Smooth muscle cell (in vitro differentiated cells): ENCODE results near the gene ADGRG6. TPM values are rescaled to one million over a fixed set of nuclear protein-coding genes. Genes with fewer than 3 reads are reported as not detected.
"Not testable (repeated sequence)": the region's sequence is repeated elsewhere in the genome, so short reads cannot be mapped to it uniquely, and the experiment has no call there.

Source experiments
- DNase-seq: peaks from one replicate; lab custom pipeline; 2025; ENCODE audit not compliant: unreplicated experiment; lab: John Stamatoyannopoulos, UW
- H2AFZ ChIP-seq: fragments of 200-600 bp; sonication (generic); 2 replicates; pipeline ENCODE4 v1.6.0; 2016; ENCODE audit warnings: antibody characterized with exemption, low read depth, mild to moderate bottlenecking
- H3F3A ChIP-seq: fragments of 200-600 bp; sonication (generic); 2 replicates; pipeline ENCODE4 v1.6.0; 2017; ENCODE audit warnings: antibody characterized with exemption, low read depth
- H3K27ac ChIP-seq: fragments of 200-600 bp; sonication (generic); 2 replicates; pipeline ENCODE4 v1.5.1; 2016; ENCODE audit warnings: low read depth, mild to moderate bottlenecking
- H3K27me3 ChIP-seq: fragments of 200-600 bp; sonication (generic); 2 replicates; pipeline ENCODE4 v1.6.1; 2016; ENCODE audit warnings: low read depth, mild to moderate bottlenecking
- H3K36me3 ChIP-seq: fragments of 200-600 bp; sonication (generic); 2 replicates; pipeline ENCODE4 v1.5.1; 2016; ENCODE audit warnings: low read depth
- H3K4me1 ChIP-seq: fragments of 200-600 bp; sonication (generic); 2 replicates; pipeline ENCODE4 v1.5.1; 2016; ENCODE audit warnings: low read depth
- H3K4me2 ChIP-seq: fragments of 200-600 bp; sonication (generic); 2 replicates; pipeline ENCODE4 v1.6.0; 2016; ENCODE audit warnings: mild to moderate bottlenecking
- H3K4me3 ChIP-seq: fragments of 200-600 bp; sonication (generic); 2 replicates; pipeline ENCODE4 v1.5.1; 2016; ENCODE audit warnings: mild to moderate bottlenecking
- H3K79me2 ChIP-seq: fragments of 200-600 bp; sonication (generic); 2 replicates; pipeline ENCODE4 v1.6.0; 2016; ENCODE audit warnings: low read depth, mild to moderate bottlenecking
- H3K9ac ChIP-seq: fragments of 200-600 bp; sonication (generic); 2 replicates; pipeline ENCODE4 v1.6.0; 2016; ENCODE audit warnings: low read depth
- H3K9me3 ChIP-seq: fragments of 200-600 bp; sonication (generic); replicated peaks from 2 replicates; pipeline ENCODE4 v1.5.1; 2016; ENCODE audit warnings: low read depth
- H4K20me1 ChIP-seq: fragments of 200-600 bp; sonication (generic); 2 replicates; pipeline ENCODE4 v1.6.0; 2016; ENCODE audit warnings: low read depth
- CTCF ChIP-seq: fragments of 200-600 bp; sonication (generic); IDR thresholded peaks from 2 replicates; pipeline ENCODE4 v1.5.1; 2017; ENCODE audit warnings: borderline replicate concordance, mild to moderate bottlenecking, antibody characterized with exemption; ENCODE audit not compliant: insufficient read depth, poor library complexity, severe bottlenecking
- WGBS: methylation state at CpG from one replicate; pipeline ENCODE4 v1.1.7; 2016; ENCODE audit warnings: low lambda C conversion rate; 5-methylcytosine and 5-hydroxymethylcytosine counted together
- polyA plus RNA-seq: library from polyadenylated mRNA; unstranded; fragments of >200 nt; fragmentation: Nextera tagmentation; extraction: Ambion mirVana; gene quantifications from 2 replicates; pipeline ENCODE4 v1.2.1, GENCODE V29; 2016
- total RNA-seq: library from RNA; depleted of rRNA; stranded (reverse); fragments of >200 nt; gene quantifications from 2 replicates; pipeline ENCODE4 v1.2.3, GENCODE V29; 2014

ADGRG6 gene
- total and polyA plus RNA-seq, 2 experiments from 2014 or later, result 0.77 to 14.2 TPM

GRCh38 chr6:142444881-142445301, 143.1 kb downstream of the ADGRG6 start:
- TF ChIP-seq CTCF, result no peak
- 25% methylated on average over 2 of the region's 2 CpGs for WGBS

GRCh38 chr6:142446168-142446567, 144.4 kb downstream of the ADGRG6 start:
- no peaks in the 10 kb centered on the region for H3K4me1 ChIP-seq
- H3K27me3 ChIP-seq, result no peaks in the 10 kb centered on the region
- no peaks in the 10 kb centered on the region for H4K20me1 ChIP-seq
- no peak for TF ChIP-seq CTCF
- no peaks in the 10 kb centered on the region for H3K79me2 ChIP-seq
- no peak for DNase-seq
- no peak overlapping the region for H3K4me3 ChIP-seq
- no peaks in the 10 kb centered on the region for H3F3A ChIP-seq
- no peak overlapping the region for H3K4me2 ChIP-seq
- H3K9me3 ChIP-seq, result no peaks in the 10 kb centered on the region
- 95% methylated on average over 2 of the region's 2 CpGs for WGBS
- H3K27ac ChIP-seq, result no peak overlapping the region
- H2AFZ ChIP-seq, result no peak overlapping the region
- H3K9ac ChIP-seq, result no peak overlapping the region
- H3K36me3 ChIP-seq, result no peaks in the 10 kb centered on the region

More at GRCh38 chr6:142444881-142445301, 143.1 kb downstream of the ADGRG6 start:
- H3K27ac ChIP-seq, result no peak overlapping the region
- no peaks in the 10 kb centered on the region for H3K4me1 ChIP-seq
- H4K20me1 ChIP-seq, result no peaks in the 10 kb centered on the region
- H3K4me3 ChIP-seq, result no peak overlapping the region
- H3K4me2 ChIP-seq, result no peak overlapping the region
- no peak overlapping the region for H2AFZ ChIP-seq
- no peaks in the 10 kb centered on the region for H3K27me3 ChIP-seq
- no peaks in the 10 kb centered on the region for H3F3A ChIP-seq
- H3K36me3 ChIP-seq, result no peaks in the 10 kb centered on the region
- no peaks in the 10 kb centered on the region for H3K9me3 ChIP-seq
- no peaks in the 10 kb centered on the region for H3K79me2 ChIP-seq
- H3K9ac ChIP-seq, result no peak overlapping the region
- no peak for DNase-seq

- no peaks in the 10 kb centered on the region for H3F3A ChIP-seq
- H2AFZ ChIP-seq, result no peak overlapping the region
- TF ChIP-seq CTCF, result no peak
- H3K27me3 ChIP-seq, result no peaks in the 10 kb centered on the region
- H3K4me1 ChIP-seq, result no peaks in the 10 kb centered on the region
- no peak overlapping the region for H3K4me3 ChIP-seq
- no peak overlapping the region for H3K9ac ChIP-seq
- no peaks in the 10 kb centered on the region for H3K79me2 ChIP-seq
- H3K9me3 ChIP-seq, result no peaks in the 10 kb centered on the region
- no peak overlapping the region for H3K4me2 ChIP-seq
- H3K27ac ChIP-seq, result no peak overlapping the region
- no peaks in the 10 kb centered on the region for H3K36me3 ChIP-seq
- H4K20me1 ChIP-seq, result no peaks in the 10 kb centered on the region
- no peak for DNase-seq
- 95% methylated on average over 4 of the region's 4 CpGs for WGBS
Observed at GRCh38 chr6:142446576-142446975, 144.8 kb downstream of the ADGRG6 start.

GRCh38 chr6:142448091-142448729, 146.4 kb downstream of the ADGRG6 start:
- no peak for TF ChIP-seq CTCF
- WGBS, result 93% methylated on average over 4 of the region's 4 CpGs
- no peak overlapping the region for H2AFZ ChIP-seq
- no peaks in the 10 kb centered on the region for H3K27me3 ChIP-seq
- no peaks in the 10 kb centered on the region for H3K9me3 ChIP-seq
- no peaks in the 10 kb centered on the region for H3K79me2 ChIP-seq
- H3K4me3 ChIP-seq, result no peak overlapping the region
- H3K4me2 ChIP-seq, result no peak overlapping the region
- no peaks in the 10 kb centered on the region for H4K20me1 ChIP-seq
- no peaks in the 10 kb centered on the region for H3K36me3 ChIP-seq
- no peaks in the 10 kb centered on the region for H3F3A ChIP-seq
- H3K4me1 ChIP-seq, result no peaks in the 10 kb centered on the region
- H3K27ac ChIP-seq, result no peak overlapping the region
- DNase-seq, result no peak
- no peak overlapping the region for H3K9ac ChIP-seq

GRCh38 chr6:142450856-142451255, 149.0 kb downstream of the ADGRG6 start:
- not testable (repeated sequence) for DNase-seq, H2AFZ ChIP-seq, H3F3A ChIP-seq, H3K27ac ChIP-seq, H3K4me2 ChIP-seq, H3K9me3 ChIP-seq, H3K4me1 ChIP-seq, H3K27me3 ChIP-seq, H3K36me3 ChIP-seq, H4K20me1 ChIP-seq, H3K4me3 ChIP-seq, H3K9ac ChIP-seq, H3K79me2 ChIP-seq
- 92% methylated on average over 5 of the region's 5 CpGs for WGBS
